HG03135 (cell line): ENCODE data around the gene DGKB.

Source experiments
- ATAC-seq: cut with Tn5 transposase; IDR thresholded peaks from one replicate; pipeline ENCODE4 v1.9.1; 2021; ENCODE audit warnings: mild to moderate bottlenecking, moderate library complexity; ENCODE audit not compliant: unreplicated experiment

Gene DGKB

DNA sequence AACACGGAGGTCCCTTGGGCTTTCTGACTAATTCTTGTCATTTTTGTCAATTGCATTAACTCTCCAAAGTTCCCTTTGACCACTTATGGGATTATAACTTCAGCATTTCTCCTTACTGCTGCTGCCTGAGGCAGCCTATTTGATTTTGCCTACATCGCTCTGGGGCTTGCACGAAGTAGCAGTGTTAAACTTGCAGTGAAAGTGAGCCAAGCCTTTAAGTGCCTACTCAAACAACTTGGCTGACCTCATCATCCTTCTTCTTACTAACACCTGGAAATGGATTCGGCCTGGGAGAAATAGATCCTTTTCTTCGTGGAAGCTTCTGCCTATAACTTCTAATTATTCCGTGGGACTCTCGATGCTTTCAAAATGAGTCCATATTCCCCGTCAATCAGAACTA is 76.6 kb downstream of the DGKB start:
- no peak for ATAC-seq

DNA sequence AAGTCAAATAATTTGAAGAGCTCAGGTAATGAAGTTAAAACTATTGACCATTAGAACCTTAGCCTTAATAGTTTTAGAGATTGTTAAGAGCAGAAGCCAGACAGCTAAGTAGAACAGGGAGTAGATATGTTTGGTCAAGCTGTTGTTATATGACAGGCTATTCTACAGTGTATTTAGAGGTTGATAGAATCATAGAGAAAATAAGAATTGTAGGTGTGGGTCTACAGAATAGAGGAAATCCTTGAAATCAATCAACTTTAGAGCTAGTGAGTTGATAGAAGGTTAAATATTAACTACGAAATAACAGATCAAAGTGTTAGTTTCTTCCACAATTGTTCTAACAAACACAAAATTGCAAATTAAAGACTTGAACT is 80.1 kb downstream of the DGKB start:
- no peak for ATAC-seq

DNA sequence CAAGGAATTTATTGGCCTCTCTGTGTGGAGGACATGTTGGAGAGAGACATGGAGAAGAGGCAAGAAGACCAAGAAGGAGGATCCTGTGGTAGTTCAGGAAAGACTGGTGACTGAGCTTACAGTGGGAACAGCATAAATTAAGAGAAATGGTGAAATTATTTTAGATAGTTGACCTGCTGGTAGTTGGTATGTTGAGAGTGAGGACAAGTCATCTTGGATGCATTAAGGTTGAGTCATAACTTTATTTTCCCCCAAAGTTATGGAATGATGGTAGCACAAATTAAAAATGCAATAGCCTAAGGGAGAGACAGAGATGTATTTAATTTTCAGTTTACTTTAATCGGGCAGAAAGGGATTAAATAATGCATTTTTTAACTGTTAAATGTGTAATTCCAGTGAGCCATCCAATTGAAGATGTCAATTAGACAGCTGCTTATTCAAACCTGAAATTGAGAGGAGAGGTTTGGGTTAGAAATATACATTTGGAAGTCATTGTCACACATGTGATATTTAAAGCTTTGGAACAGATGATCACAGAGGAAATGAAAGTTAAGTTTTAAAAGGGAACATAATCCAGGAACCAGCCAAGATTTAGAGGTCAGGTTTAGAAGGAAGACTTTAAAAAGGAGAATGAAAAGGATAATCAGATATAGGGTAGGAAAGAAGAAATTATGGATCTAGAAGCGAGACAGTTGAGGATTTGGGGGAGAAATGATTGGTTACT is 80.6 kb downstream of the DGKB start:
- ATAC-seq, result no peak

DNA sequence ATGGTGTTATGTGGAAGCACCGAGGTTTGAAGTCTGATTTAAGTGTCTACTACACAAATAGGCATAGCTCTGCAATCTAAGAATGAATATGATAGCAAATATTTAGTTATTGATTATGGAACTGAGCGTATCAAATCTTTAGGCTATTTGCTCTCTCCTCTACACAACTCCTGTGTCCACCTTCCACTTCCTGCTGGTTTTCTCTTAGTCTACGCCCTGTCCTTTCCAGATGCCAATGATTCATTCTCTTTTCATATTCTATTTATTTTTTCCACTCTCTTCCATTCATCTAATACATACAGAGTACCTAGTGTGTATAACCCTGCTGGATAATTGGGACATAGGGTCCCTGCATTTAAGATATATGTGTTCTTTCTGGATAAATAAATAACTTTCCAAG is 83.7 kb downstream of the DGKB start:
- no peak for ATAC-seq

DNA sequence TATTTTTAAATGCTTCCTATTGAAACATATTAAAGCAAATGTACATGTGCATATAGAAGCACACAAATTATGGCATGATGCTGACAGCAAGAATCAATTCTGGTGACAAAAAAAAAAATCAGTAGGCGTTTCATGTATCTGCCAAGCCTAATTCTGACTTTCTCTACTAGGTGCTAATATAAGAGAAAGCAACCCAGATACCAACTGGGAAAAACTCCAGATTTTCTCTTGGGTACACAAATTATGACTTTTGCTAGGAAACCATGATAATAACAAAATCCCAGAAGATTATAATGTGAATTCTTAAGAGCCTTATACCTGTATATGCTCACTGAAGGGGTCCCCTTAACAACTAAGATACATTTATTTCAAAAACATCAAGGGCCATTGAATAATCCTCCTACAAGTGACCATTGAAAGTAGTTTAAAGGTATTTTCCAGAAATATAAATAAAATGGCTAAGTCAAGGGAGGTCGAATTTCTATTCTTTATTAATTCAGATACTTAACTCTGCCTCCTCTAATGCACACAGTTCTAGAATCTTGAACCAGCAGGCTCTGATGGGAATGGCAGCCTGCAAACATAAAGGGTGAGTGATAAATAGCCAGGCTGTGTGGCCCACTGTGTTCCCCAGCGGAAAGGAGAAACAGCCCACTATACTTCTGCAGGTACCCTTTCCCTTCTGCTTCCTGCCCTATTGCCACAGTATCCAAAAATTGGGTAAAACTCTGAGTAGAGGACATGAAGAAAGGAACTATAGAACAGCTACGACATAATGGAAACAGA is 84.5 kb downstream of the DGKB start:
- no peak for ATAC-seq

DNA sequence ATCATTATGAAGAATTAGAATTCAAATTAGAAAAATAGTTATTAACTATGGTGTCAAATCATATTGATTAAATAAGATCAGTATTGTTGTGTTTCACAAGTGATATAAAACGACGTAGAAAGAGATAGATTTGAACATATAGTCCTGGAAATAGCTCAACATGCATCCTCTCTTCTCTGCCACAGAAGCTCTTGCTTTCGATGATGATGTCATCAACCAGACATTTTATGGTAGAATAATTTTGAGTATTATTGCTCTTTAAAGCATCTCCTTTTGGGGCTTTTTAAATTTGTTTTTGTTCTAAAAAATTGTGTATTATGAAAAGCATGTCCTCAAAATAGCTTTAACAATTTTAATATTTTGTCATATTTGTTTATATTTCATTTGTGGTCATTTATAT is 95.0 kb downstream of the DGKB start:
- no peak for ATAC-seq

DNA sequence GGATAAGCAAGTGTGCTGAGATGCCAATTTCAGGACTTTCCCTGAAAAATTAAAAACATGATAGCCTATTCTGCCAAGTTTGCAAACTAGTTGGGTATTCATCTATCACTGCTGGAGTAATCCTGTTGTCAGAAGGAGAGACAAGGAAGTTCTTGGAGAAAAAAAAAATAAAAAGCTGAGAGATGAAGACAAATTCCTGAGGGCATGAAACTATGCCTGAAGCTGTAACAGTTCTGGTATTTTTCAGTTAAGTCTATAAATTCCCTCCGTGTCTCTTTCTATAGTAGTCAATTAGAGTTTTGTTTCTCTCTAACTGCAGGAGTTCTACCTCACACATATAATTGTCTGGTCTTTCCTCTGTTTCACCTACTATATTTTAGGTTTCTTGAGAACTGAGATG is 95.7 kb downstream of the DGKB start:
- ATAC-seq, result no peak

DNA sequence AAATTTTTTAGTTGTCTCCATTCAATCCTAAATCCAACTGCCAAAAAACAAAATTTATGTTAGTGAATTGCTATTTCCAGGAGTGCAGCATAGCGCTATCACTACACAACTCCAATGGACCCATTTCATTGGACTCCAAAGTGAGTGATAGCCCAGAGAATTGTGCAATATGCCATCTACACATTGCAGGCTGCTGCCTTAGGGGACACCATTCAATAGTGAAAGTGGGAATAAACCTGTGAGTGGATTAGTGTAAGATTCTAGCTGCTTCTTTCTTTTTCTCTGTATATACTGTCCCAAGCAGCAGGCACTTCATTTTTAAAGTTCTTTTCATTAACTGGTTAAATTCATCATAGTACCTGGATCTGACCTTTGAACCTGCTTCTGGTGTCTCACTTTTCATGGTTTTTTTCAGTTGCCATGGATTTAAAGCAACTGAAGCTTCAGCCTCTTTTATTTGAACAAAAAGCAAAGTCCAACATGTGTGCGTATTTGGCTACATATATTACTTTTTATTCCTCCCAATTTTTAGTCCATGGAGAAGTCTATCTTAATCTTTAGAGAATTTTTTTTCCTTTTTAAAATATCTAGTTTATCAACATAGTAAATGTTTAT is 97.3 kb downstream of the DGKB start:
- no peak for ATAC-seq

DNA sequence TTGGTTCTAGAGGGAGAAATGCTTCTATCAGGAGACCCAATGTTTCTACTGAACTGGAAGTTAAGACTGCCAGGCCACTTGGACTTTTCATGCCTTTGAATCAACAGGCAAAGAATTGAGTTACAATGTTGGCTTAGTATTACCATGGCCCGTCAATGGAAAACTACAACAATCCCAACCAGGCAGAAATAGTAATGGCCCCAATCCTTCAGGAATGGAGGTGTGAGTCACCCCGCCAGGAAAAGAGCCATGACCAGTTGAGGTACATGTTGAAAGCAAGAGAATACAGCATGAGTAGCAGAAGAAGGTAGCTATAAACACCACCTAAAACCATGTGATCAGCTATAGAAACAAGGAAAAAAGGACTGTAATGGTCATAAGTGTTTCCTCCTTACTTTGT is 101.9 kb downstream of the DGKB start:
- ATAC-seq, result no peak

DNA sequence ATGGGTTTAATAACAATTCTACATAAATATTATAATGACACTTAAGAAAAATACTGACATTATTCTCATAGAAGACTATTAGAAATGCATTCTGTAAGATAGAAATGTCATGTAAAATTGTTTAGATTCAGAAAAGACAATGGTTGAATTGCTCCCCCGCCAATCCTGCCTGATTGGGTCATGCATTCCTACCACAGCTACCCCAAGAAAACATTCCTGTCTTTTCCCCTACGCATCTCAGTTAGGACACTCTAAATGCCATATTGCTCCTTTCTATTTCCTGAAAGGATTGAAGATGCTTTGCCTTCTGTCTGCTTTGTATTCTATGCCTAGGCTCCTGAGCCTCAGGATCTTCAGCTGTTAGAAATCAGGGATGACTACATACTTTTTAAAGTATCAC is 109.4 kb downstream of the DGKB start:
- no peak for ATAC-seq

DNA sequence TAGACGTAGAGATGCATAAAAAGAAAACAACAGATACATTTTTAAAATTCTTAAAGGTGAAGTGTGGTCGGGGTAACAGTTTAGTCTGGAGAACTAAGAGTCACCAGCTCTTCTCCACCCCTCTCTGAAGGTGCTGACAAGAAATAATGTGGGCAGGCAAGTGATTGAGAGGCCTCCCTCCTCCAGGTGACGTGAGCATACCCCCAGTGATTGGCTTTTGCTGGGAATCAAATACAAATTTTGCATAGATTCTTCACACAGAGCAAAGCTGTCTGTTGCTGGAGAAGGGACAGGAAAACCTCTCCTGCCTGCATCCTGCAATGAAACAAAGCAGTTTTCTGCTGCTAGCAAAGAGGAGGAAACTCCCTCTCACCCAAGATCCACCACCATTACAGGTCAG is 115.0 kb downstream of the DGKB start:
- no peak for ATAC-seq

DNA sequence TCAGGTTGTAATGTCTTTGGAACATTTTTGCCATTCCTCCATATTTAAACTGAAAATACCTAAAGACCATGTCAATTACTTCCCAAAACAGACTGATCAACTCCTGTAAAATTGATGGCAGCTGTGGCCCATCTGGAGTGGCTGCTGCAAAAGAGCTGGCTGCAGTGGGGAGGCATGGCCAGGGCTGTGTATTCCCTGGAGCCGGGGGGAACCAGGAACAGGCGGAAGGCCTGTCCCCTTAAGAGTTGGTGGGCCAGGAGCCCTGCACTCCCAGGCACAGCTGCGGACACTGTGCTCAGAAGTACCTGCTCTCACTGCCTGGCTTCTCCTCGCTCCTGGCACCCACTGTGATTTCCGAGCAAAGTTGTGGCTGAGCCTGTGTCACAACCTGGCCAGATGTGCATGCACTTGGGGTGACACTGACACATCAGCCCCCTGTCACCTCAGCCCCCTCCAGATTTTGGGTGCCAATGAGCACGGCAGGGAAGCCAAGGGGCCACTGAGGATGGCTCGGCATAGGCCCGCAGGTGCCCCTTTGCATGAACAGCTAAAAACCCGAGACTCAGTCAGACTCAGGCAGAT is 116.1 kb downstream of the DGKB start:
- no peak for ATAC-seq

DNA sequence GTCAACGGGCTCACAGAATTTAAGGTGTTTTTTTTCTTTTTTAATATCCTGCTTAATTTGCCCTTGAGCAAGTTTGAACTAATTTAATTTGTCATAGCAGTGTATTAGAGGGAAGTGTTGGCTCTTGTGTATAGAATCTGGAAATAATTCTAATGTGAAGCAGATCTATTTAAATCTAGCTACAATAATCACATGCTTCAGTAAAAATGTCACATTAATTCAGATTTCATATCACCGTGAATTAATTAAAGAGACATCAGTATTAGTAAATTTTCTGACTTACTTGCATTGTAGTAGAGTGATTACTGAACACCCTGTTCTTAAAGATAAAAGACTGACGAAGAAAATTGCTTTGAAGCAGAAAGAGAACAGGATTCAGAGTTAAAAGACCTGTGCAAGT is 124.7 kb downstream of the DGKB start:
- ATAC-seq, result no peak

DNA sequence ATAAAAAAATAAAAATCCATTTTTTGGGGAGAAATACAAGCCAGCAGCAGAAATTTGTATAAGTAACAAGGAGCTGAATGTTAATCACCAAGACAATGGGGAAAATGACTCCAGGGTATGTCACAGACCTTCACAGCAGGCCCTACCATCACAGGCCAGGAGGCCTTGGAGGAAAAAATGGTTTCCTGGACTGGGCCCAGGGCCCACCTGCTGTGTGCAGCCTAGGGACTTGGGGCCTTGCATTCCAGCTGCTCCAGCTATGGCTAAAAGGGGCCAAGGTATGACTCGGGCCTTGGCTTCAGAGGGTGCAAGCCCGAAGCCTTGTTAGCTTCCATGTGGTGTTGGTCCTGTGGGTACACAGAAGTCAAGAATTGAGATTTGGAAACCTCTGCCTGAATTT is 126.3 kb downstream of the DGKB start:
- ATAC-seq, result no peak

DNA sequence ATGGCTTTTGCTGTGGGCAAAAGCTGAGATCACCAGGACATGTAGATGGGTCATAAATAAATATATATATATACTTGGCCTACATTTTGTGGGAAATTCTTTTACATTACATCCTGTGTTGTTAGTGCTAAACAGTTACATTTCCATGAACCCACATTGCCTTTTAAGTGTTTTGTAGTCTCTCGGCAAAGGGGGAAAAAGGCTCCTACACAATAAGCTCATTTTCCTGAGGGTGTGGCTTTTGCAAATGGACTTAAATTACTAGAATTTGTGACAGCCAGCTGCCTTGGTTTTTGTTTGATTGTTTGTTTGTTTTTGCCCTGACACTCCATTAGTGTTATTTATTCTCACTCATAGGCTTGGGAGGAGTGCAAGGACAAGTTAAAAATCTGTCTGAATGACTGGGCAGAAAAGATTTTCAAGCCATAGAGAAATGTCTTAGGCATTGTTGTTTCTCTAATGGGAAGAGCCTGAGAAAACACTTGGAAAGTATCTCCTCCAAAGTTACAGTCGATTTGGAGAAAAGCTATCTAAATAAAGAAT is 128.8 kb downstream of the DGKB start:
- no peak for ATAC-seq

DNA sequence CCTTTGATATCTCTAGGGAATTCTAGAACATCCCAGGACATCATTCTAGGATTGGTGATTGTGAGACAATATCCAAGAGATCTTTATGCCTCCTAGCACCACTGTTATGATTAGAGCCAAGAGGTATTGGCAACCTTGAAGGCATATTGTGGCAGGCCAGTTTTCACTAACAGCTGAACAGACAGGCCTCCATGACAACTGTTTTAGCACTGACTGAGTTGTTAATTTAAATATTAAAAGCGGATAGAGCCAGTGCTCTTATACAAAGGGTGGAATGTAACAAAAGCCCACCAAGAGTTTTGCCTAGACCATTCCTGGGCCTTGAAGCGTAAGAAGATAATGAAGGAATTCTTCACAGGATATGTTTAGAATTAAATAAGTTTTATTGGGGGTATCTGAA is 131.9 kb downstream of the DGKB start:
- ATAC-seq, result no peak

DNA sequence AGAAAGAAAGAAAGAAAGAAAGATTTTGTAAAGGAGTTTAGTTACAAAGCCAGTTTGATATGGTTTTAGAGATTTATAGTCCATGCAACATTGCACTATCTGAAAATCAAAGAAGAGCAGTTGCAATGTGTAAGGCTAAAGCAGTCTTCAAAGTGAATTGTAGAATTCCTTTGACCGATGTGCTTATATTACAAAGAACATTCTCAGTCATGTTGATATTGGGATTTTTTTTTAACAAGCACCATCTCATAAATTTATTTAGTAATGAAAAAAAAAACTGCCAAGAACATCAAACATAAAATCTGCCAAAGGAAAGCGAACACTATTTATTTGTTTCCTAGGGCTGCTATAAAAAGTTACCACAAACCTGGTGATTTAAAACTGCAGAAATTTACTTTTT is 133.3 kb downstream of the DGKB start:
- ATAC-seq, result no peak

DNA sequence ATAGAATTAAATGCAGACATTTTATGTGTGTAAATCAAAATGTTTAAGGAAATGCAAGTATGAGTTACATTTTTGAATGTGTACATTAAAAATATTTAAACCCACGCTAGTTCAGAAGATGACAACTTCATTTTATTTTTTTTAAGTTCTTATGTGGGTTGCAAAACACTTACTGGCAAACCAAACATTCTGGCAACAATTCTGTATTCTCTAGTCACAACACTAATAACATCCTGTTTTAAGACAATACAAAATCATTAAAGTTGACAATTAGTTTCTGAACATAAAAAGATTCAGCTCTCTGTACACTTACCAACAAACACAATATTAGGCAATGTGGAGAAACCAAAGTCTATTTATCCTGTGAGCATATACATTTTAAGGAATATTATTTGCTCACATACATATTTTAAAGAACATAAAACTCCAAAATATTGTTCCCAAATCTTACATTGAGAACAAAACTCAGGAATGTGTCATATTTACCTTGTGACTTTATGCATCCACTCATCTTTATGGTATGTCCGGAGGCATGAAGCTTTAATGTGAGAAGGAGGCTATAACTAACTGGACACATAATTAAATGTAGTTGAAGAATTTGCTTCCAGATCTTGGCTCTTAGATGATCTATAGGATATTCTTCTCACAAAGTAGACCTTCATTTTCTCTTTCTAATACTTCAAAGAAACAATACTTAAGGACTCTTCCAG is 134.7 kb downstream of the DGKB start:
- no peak for ATAC-seq

DNA sequence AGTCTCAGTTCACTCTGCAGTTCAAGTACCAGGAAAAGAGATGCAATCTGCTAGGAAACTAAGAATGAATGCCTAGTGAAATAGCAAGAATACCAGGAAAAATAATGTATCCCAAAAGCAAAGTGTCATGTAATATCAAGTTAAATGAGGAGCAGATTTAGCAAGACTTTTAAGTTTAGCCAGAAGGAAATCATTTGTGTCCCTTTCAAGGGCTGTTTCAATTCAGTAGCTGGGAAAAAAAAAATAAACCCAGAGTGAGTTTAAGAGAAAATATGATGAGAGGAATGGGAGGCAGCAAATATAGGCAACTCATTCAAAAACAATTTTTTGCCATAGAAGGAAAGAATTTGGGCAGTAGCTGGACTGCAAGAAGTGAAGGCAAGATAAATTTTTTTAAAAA is 135.8 kb downstream of the DGKB start:
- no peak for ATAC-seq

DNA sequence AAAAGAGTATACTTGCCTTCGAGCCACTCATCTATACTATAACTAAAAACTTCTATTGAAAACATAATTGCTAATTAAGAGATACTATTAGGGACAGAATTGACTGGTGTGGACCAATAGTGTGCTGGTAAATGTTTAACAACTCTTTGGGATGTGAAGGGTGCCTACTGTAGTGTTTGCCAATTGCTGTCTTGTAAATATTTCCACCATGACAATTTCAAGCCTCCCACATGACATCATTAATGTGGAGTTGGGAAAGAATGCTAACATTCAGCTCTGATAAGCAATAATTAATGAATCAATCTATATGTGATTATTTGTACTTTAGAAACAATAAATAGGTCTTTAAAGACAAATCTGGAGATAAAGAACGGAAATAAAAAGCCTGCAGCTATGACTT is 136.8 kb downstream of the DGKB start:
- no peak for ATAC-seq

DNA sequence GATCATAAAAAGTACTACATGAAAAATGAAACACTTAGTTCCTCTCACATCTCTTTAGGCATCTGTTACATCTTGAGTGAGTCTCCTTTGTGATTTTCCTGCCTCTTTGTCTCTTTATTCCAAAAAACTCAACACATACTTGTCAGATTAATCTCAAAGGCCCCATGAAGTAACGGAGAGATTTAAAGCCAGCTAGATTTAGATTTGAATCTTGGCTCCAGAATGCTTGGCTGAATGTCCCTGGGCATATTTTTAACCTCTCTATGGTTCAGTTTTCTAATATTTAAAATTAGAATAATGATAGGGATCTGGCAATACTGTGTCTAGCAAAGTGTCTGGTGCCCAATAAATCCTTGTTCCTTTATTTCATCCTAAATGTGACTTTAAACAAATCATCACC is 140.0 kb downstream of the DGKB start:
- ATAC-seq, result no peak
